GM15510 (cell line): ENCODE measurements around the gene TMEM30A.

ENCODE experiments used
- POLR2A ChIP-seq: IDR thresholded peaks from 3 replicates; pipeline ENCODE4 v1.6.1; 2011; ENCODE audit warnings: borderline replicate concordance; ENCODE audit not compliant: insufficient read length; ENCODE audit errors: extremely low read depth

TMEM30A gene

DNA sequence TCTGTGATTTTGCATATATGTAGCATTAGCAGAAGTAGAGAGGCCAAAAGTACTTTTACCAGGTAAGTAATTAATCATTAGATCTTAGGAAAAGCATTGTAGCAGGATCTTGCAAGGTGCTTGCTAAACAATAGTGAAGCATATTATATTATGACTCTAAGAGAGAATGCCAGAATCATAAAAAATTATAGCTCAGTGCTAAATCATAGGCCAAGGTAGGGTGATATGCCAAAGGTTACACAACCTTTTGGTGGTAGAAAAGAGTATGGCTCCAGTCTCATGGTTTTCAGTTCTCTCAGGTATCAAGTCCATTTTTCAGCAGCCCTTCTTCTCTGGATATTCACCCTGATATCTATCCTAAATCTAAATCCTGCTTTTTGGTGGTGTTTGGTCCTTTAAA, 16.9 kb upstream of the TMEM30A start:
- no peak for TF ChIP-seq POLR2A

DNA sequence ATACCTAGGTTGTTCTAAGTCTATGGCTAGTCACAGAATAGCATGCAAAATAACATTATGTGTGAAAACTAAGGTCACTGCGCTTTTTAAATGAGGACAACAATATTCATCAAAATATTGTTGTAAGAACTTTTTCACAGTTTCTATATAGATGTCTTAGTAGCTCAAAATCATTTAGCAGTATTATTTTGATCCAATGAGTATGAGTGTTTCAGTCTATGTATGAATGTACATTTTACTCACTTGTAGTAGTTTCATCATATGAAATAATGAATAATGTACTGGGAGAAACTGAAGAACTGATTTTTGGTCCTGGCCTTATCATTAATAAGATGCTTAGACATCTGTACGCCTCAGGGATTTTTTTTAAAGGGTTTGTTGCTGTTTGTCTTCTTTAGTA, 16.5 kb upstream of the TMEM30A start:
- TF ChIP-seq POLR2A = no peak

DNA sequence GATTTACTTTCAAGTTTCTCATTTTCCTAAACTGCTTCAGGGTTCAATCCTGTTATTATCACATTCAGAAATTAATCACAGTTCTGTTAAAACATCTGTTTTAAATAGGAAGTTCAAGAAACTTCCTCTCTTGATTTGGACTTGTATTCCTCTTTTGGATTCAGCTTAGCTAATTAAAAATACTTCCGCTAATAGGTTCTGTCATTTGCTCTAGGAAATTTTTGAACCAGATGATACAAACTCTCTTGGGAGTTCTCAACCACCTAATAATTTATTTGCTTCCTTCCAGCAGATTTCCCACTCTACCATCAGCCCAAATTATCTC, 15.9 kb upstream of the TMEM30A start:
- no peak for TF ChIP-seq POLR2A

DNA sequence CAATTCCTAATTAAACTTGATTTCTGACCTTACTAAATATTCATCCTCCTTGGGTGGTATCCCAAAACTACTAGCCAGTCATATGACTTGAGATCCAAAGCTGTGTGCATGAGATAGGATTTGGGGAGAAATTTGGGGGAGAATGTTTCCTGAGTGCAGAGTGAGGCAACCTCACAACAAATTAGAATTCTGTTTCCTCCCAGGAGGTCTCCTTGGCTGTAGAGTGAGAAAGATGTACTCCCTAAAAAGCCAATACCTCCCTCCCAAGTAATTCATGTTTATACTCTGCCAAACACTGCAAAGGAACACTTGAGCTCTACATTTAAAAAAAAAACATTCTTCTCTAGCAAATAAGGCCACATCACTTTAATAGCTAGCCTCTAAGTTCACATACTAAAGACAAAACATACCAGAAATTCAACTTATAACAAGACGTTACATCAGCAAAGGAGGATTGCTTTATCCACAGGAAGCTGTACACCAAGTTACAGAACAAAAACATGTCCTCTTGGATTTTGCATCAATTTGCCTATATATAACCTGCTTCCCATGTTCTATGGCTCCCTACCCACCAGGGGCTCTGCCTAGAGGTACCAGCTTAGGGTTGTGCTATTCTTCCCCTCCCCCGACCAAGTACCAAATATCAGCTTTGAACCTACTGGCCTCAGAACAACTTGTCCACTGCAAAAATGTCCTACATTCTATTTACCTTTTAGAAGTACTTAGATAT, 15.4 kb upstream of the TMEM30A start:
- no peak for TF ChIP-seq POLR2A

DNA sequence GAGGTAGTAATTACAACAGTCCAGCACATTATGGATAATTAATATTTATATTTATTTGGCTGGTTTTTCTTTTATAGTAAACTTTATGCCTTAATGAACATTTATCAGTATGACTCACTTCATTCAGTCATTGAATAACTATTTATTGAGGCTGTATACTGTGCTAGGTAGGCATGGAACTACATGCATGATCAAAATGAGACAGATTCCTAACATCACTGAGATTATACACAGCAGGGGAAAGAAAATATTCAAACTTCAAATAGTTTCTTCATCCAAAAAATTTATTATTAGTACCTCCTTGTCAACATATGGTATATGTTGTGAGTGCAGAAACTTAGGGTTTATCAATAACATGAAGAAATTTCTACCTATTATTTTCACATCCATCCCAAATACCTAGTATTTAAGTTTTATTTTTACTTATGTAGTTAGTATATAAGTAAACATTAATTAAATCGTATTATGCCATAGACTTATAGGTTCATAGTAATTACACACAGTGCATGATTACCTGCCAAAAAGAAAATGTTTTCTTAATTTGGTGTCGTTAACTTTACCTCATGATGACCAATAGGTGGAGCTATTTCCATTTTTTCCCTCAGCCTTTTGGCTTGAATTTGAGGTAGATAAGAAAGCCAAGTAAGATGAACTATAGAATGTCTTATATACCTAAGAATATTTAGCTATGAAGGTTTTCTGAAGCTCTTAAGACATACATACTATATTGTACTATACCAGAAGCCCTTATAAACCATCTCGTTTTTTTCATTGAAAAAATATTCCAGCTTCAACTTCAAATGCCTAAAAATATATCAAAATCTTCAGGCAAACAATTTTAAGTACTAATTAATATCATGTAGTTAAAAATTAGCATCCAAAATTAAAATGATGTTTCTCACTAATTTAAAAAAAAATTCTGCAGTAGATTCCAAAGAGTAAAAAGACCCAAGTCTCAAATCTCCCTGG, 12.5 kb upstream of the TMEM30A start:
- TF ChIP-seq POLR2A = no peak

DNA sequence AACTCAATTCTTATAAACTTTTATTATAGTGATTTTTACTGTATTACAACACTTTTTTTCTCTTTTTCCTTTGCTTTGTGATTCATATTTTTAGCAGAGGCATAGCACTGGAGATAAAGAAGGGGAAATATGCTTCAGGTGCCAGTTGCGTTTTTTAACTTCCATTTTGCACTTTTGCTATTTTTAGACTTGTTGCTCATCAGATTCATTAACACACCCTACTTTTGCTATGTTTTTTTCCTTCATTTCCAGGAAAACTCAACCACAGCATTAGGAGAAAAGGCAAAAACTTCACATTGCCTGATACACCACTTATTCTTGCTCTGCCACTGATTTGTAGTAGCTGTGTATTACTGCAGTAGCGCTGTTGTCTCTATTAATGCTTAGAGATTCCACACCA, 8.0 kb upstream of the TMEM30A start:
- TF ChIP-seq POLR2A = no peak

DNA sequence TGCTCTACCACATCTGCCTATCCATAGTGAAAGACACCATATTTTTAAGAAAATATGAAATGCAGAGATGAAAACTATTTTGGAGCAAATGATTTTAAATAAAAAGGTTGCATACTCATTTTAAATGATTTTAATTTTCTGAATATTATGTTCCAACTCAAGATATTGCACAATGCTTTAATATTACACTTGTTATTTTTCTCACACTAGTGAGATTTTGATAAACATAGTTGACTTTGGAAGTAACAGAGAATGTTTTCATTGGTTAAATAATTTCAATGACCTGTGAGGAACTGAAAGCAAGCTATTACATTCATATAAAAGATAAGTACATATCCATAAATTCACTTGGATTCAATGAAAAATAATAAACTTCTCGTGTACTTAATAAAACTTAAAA, 7.2 kb upstream of the TMEM30A start:
- TF ChIP-seq POLR2A = no peak

DNA sequence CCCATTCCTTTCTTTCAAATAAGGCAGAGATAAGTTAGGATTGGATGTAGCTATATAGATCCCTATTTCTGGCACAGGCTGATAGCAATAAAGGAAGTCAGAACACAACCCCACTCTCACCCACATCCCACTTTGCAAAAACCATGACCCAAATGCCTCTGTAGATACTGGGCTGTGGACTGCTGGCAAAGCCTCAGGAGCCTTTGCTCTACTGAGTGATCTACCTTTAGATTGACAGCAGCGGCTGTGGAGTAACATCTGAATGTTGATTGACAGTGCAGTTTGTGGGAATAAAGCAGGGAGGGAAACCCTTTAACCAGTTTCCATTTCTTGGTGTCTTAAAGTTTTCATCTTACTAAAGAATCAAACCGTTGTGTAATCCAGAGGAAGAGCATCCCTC, 6.7 kb upstream of the TMEM30A start:
- no peak for TF ChIP-seq POLR2A

DNA sequence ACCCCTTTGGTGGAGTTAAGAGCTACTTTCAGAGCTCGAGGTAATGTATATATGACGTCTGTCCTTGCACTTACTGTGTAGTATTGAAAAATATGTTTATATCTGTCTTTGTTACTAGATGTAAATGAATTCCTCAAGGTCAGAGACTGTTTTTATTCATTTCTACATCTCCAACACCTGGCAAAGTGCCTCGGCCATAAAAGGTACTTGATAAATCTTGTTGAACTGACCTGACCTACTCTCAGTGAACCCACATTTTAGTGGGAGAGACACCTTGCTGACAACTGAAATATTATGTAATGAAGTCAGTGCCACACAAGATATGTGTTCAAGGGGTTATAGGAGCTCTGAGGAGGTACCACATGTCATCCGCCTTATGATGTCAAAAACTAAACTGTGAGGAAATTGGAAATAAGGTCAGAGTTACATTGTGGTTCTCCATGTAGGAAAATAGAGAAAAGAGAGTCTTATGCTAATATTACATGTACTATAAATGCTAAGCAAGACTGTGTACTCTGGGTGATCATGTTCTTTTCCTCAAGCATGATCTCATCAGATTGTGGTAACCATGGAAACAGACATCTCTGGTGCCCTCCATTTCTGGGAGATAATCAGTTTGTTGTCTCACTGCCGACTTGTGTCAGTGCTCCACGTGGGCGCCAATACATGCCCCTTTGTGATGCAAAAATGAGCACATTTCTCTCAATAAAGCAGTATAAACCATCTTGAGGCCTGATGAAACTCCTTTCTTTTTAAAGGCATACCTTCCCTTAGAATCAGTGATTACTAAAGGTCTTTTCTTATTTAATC, 5.7 kb upstream of the TMEM30A start:
- no peak for TF ChIP-seq POLR2A

DNA sequence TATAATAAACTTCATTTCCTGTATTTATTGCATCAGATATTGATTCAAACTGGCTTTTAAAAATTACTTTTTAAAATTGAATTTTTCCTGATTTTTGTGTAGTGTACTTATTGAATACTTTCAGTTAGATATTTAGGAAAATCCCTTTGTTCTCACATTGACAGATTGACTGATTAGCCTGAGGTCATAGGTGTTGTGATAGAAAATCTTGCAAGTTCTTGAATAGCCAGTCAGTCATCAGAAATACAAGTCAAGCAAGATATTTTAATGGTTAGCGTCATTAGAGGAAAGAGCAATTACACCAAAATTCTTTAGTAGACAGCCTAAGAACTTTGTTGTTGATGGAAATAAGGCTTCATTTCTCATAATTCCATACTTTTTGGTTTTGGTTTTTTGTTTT, 3.4 kb upstream of the TMEM30A start:
- TF ChIP-seq POLR2A = no peak

DNA sequence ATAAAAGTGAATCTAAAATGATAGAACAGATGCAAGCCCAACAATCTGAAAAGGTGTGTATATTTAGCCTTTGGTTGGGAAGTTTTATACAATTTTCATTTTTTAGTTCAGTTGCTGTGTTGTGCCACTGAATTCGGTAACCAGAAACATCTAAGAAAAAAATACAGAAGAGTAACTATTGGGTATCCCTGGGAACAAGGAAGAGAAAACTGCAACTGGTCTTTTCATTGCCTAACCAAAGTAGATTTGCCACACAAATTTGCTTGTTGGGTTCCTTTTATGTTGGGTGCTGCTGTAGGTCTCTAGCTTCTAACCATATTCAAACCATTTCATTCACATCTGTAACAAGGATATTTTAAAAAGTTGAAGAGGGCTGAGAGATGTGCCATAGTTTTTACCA, 2.8 kb upstream of the TMEM30A start:
- no peak for TF ChIP-seq POLR2A

DNA sequence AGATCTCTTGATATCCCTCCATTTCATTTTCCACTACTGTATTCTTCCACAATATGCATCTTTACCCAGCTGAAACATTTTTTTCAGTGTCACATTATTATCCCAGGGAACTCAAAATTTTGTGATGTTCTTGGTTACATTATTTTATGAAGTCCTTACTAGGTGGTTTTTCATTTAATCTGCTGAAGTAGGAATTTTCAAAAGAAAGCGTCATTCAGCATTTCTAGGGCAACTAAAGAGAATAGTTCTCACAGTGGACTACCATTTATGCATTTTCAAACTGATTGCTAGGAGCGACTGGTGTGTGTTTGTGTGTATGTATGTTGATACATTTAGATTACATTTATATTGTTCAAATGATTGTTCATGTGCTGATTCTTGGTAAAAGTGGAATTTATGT, 2.4 kb upstream of the TMEM30A start:
- no peak for TF ChIP-seq POLR2A

DNA sequence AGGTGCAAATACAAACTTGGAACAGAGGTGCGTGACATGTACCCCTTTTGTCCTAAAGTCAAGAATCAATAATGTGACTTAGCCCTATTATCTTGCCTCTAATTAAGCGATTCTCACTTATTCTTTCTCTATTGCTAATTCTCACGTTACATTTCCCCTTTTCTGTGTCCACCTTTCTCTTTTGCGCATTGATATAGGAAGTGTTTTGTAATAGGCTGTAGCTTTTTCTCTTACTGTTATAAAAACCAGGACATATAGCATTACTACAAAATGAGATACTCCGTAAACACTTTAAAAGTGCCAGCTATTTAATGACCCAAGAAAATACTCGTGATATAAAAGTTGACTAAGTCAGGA, 669 bp upstream of the TMEM30A start:
- no peak for TF ChIP-seq POLR2A

DNA sequence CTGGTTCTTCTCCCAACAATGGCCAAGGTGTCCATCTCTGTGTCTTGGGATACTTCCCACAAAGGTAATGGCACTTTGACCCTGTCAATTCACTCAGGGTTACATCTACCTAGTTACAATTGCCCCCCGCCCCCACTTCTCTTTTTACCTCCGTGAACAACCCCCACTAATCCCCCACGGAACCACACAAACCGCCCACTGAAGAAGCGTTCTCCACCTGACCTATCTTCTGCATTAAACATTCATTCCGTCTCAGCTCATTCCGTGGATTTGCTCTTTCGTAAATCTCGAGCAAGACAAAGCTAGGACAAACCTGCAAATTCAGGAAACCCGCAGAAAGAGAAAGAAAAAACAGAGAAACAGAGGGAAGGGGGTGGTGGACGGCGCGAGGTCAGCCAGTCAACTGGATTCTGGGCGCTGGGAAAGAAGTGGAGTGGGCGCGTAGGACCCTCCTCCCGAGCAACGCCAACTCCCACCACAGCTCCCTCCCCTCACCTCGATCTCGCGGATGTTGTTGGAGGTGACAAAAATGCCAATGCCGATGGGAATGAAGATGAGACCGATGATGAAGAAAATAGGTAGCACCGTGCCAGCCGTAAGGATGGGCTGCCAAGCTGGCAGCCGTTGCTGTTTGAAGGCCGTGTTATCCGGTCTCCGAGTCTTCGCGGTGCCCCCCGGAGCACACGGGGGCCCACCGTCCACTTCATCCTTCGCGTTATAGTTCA, 523 bp downstream of the TMEM30A start:
- no peak for TF ChIP-seq POLR2A

DNA sequence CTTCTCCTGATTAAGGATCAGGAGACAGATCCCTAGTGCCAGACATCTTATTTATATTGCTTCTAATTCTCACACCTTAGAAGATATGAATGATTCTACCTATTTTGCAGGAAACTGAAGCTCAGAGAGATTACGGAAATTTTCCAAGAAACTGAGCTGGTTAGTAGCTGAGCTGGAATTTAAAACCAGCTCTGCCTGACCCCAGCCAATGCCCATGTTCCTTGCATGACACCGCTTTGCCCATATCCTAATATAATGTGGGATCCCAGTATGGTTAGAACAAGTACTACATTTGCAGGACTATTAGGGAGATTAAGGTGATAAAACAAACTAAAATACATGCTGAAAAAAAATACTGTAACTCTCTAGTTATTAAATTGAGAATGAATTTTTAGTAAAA, 1.9 kb downstream of the TMEM30A start:
- TF ChIP-seq POLR2A = no peak
